ENCODE measurements around the gene UNC119. TPM values are rescaled to one million over a fixed set of nuclear protein-coding genes. Genes with fewer than 3 reads are reported as not detected.

The UNC119 gene
- 37.5 TPM for polyA plus RNA-seq (2013, experiment 1 of 2)
- 47.4 TPM for polyA plus RNA-seq (2013, experiment 2 of 2)

DNA sequence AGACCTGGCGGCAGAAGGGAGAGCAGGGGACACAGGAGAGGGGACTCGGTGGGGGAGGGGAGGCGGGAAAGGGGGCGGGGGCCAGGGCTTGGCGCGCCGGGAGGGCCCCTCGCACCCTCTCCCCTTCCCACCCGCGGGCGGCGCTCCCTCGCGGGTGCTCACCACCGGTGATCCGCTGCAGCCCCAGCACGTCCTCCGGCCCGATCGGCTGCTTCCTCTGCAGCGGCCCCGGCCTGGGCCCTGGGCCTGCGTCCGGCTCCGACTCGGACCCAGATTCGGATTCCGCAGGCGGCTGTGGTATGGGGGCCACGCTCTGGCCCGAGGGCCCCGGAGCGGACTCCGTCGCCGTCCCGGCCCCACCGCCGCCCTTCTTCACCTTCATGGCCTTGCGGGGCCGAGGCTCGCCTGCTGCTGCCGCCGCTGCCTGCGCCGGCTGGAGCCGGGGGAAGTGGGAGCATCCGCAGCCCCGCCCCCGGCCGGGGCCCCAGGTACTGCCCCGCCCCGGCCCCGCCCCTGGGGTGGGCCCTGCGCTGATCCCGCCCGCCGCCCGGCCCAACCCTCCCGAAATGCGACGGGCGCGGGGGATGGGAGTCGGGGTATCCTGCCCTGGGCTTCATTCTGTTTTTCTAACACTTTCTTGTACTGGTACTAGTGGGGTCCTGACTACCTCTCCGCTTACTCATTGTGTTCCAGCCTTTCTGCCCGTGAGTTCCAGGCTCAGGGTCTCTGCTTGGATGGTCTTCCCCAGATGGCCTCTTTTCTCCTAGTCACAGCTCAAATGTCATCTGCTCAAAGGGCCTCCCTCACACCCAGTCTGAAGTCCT is at the start of gene UNC119:
Gene UNC119 (minus strand): TSS at position 449 of the 824 bp plus-strand sequence. CDS start 67 bp downstream, at position 382.
- H3K9me3 ChIP-seq (ENCODE audit: insufficient read depth, low read depth, low read length), result no peaks in the 10 kb centered on the region
- peak within 1 kb of the TSS; percentile 82 for H3K9ac ChIP-seq (ENCODE audit: low read depth, low read length)
- H3K27ac ChIP-seq (ENCODE audit: low read depth, low read length), result 0 out of 2 replicates have a peak within 1 kb of the TSS, but pooled peaks have one; percentile 51
- peak within 1 kb of the TSS; percentile 85 for H3K4me3 ChIP-seq (ENCODE audit: low read length)
- H3K36me3 ChIP-seq (ENCODE audit: insufficient read depth, low read length), result peaks cover 43% of the 10 kb centered on the region
- no peaks in the 10 kb centered on the region for H3K27me3 ChIP-seq (ENCODE audit: insufficient read depth, low read length)
- H3K4me1 ChIP-seq (ENCODE audit: insufficient read depth, low read length), result peaks cover 6% of the 10 kb centered on the region; the same call in 1 of the 2 replicates
- WGBS, result under 1% methylated on average over 66 of the region's 67 CpGs

GRCh38 chr17:28599311-28600184 is 47.1 kb upstream of the UNC119 start:
- H3K9me3 ChIP-seq (ENCODE audit: insufficient read depth, low read depth, low read length), result no peaks in the 10 kb centered on the region
- 23% methylated on average over 40 of the region's 40 CpGs for WGBS
- H3K27ac ChIP-seq (ENCODE audit: low read depth, low read length), result peak overlapping the region; percentile 74; the same call in 1 of the 2 replicates
- H3K9ac ChIP-seq (ENCODE audit: low read depth, low read length), result peak overlapping the region; percentile 97
- H3K4me1 ChIP-seq (ENCODE audit: insufficient read depth, low read length), result peaks cover 7% of the 10 kb centered on the region; the same call in 1 of the 2 replicates
- H3K36me3 ChIP-seq (ENCODE audit: insufficient read depth, low read length), result peaks cover 25% of the 10 kb centered on the region
- peaks cover 3% of the 10 kb centered on the region; the same call in 1 of the 2 replicates for H3K27me3 ChIP-seq (ENCODE audit: insufficient read depth, low read length)
- H3K4me3 ChIP-seq (ENCODE audit: low read length), result peak overlapping the region; percentile 95

DNA sequence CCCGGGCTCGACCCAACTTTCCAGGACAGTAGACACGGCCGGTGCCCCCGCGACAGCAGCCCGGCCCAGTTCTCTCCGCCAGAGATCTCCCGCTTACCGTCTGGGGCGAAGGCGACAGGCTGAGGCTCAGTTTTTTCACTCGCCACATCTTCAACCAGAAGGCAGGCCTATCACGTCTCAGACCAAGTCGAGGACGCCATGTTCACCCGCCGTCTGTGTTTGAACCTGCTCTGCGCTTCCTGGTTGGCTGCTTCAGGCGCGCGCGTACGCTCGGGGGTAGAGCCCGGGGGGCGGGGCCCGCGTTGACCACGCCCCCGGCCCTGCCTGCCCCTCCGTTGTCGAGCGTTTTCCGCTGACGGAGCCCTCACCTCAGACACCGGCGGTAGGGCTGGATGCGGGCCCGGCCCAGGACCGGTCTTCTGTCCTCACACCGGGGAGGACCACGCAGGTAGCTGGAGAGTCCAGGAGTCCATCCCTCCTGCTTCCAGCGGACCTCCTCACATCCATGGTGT is 46.4 kb upstream of the UNC119 start, which contains the start of gene SPAG5:
Gene SPAG5 (minus strand): TSS at position 227 of the 512 bp plus-strand sequence. CDS start 79 bp downstream, at position 148.
- WGBS, result under 1% methylated on average over 43 of the region's 44 CpGs
- peaks cover 3% of the 10 kb centered on the region; the same call in 1 of the 2 replicates for H3K27me3 ChIP-seq (ENCODE audit: insufficient read depth, low read length)
- peak within 1 kb of the TSS; percentile 95 for H3K4me3 ChIP-seq (ENCODE audit: low read length)
- H3K36me3 ChIP-seq (ENCODE audit: insufficient read depth, low read length), result peaks cover 29% of the 10 kb centered on the region
- H3K27ac ChIP-seq (ENCODE audit: low read depth, low read length), result peak within 1 kb of the TSS; percentile 74
- no peaks in the 10 kb centered on the region for H3K9me3 ChIP-seq (ENCODE audit: insufficient read depth, low read depth, low read length)
- H3K9ac ChIP-seq (ENCODE audit: low read depth, low read length), result peak within 1 kb of the TSS; percentile 97
- H3K4me1 ChIP-seq (ENCODE audit: insufficient read depth, low read length), result peaks cover 7% of the 10 kb centered on the region; the same call in 1 of the 2 replicates

GRCh38 chr17:28598389-28598788 is 46.0 kb upstream of the UNC119 start:
- WGBS, result 3% methylated on average over 17 of the region's 17 CpGs
- Histone ChIP-seq H3K4me3 (ENCODE audit: low read length) (peak overlapping the region; percentile 95), H3K9me3 (ENCODE audit: insufficient read depth, low read depth, low read length) (no peaks in the 10 kb centered on the region), H3K27me3 (ENCODE audit: insufficient read depth, low read length) (peaks cover 3% of the 10 kb centered on the region; the same call in 1 of the 2 replicates), H3K4me1 (ENCODE audit: insufficient read depth, low read length) (peaks cover 7% of the 10 kb centered on the region; the same call in 1 of the 2 replicates), H3K27ac (ENCODE audit: low read depth, low read length) (peak overlapping the region; percentile 74), H3K36me3 (ENCODE audit: insufficient read depth, low read length) (peaks cover 34% of the 10 kb centered on the region), H3K9ac (ENCODE audit: low read depth, low read length) (peak overlapping the region; percentile 97)

GRCh38 chr17:28597606-28598383 is 45.4 kb upstream of the UNC119 start:
- peak overlapping the region; percentile 74; the same call in 1 of the 2 replicates for H3K27ac ChIP-seq (ENCODE audit: low read depth, low read length)
- H3K4me3 ChIP-seq (ENCODE audit: low read length), result peak overlapping the region; percentile 95
- H3K36me3 ChIP-seq (ENCODE audit: insufficient read depth, low read length), result peaks cover 40% of the 10 kb centered on the region
- H3K9me3 ChIP-seq (ENCODE audit: insufficient read depth, low read depth, low read length), result no peaks in the 10 kb centered on the region
- peaks cover 7% of the 10 kb centered on the region; the same call in 1 of the 2 replicates for H3K4me1 ChIP-seq (ENCODE audit: insufficient read depth, low read length)
- WGBS, result 37% methylated on average over 4 of the region's 5 CpGs
- H3K27me3 ChIP-seq (ENCODE audit: insufficient read depth, low read length), result peaks cover 3% of the 10 kb centered on the region; the same call in 1 of the 2 replicates
- peak overlapping the region; percentile 97 for H3K9ac ChIP-seq (ENCODE audit: low read depth, low read length)

DNA sequence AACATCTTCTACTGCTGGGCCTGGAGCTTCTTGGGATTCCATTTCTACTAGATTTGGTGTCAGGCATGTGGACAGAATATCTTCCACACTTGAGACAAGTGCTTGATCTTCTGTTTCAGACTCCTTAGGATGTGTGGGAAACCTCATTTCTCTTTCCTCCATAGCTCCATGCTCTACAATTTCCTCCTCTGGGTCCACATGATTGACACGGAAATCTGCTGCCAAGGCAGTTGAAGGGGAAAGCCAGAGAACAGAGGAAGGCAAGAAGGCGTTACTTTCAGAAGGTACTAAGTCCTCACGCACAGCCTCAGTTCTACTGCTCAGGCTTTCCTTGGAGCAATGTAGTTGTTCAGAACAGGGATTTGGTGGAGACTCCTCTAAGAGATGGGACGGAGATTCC is 39.8 kb upstream of the UNC119 start:
- no peaks in the 10 kb centered on the region for H3K27me3 ChIP-seq (ENCODE audit: insufficient read depth, low read length)
- WGBS, result 95% methylated on average over 4 of the region's 4 CpGs
- no peak overlapping the region for H3K4me3 ChIP-seq (ENCODE audit: low read length)
- H3K9me3 ChIP-seq (ENCODE audit: insufficient read depth, low read depth, low read length), result no peaks in the 10 kb centered on the region
- H3K36me3 ChIP-seq (ENCODE audit: insufficient read depth, low read length), result peaks cover 86% of the 10 kb centered on the region
- H3K4me1 ChIP-seq (ENCODE audit: insufficient read depth, low read length), result no peaks in the 10 kb centered on the region
- no peak overlapping the region for H3K27ac ChIP-seq (ENCODE audit: low read depth, low read length)
- H3K9ac ChIP-seq (ENCODE audit: low read depth, low read length), result no peak overlapping the region

DNA sequence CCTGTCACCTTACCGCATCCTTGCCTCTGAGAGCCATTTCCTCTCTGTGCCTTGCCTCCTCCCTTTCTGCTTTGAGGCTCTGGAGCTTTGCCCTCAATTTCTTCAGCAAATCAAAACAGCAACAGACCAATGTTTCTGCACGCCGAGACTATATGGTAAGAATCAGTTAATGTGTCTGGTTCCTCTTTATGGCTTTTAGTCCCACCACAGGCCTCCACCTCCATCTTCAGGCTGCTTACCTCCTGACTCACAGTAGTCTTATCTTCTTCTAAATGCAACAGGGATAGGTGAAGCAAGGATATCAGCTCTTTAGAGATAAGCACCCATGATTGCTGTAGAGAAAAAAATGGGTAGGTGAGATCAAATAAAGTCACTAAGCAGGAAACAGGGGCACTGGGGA is 33.4 kb upstream of the UNC119 start:
- 92% methylated on average over 3 of the region's 3 CpGs for WGBS
- no peak overlapping the region for H3K27ac ChIP-seq (ENCODE audit: low read depth, low read length)
- H3K4me1 ChIP-seq (ENCODE audit: insufficient read depth, low read length), result no peaks in the 10 kb centered on the region
- H3K27me3 ChIP-seq (ENCODE audit: insufficient read depth, low read length), result no peaks in the 10 kb centered on the region
- peaks cover 93% of the 10 kb centered on the region for H3K36me3 ChIP-seq (ENCODE audit: insufficient read depth, low read length)
- no peaks in the 10 kb centered on the region for H3K9me3 ChIP-seq (ENCODE audit: insufficient read depth, low read depth, low read length)
- H3K9ac ChIP-seq (ENCODE audit: low read depth, low read length), result no peak overlapping the region
- no peak overlapping the region for H3K4me3 ChIP-seq (ENCODE audit: low read length)

DNA sequence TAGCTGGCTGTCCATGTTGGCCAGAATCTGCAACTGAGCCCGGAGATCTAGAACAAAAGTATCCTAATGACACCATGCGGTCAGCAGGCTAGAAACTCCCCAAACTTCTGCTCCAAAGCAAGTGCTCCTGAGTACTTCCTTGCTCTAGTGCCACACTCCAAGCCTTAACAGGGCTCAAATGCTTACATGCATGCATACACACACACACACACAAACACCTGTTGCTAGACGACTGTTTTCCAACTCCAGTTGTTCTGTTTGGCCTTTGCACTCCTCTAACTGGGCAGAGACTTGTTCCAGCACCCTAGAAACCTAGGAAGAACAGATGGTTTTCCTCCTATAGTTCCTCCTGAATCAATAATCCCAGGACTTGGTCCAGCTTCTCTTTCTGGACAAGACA is 32.0 kb upstream of the UNC119 start:
- H3K9me3 ChIP-seq (ENCODE audit: insufficient read depth, low read depth, low read length), result no peaks in the 10 kb centered on the region
- H3K27me3 ChIP-seq (ENCODE audit: insufficient read depth, low read length), result no peaks in the 10 kb centered on the region
- no peak overlapping the region for H3K9ac ChIP-seq (ENCODE audit: low read depth, low read length)
- H3K4me3 ChIP-seq (ENCODE audit: low read length), result no peak overlapping the region
- peaks cover 93% of the 10 kb centered on the region for H3K36me3 ChIP-seq (ENCODE audit: insufficient read depth, low read length)
- WGBS, result 73% methylated on average over 3 of the region's 3 CpGs
- no peak overlapping the region for H3K27ac ChIP-seq (ENCODE audit: low read depth, low read length)
- no peaks in the 10 kb centered on the region for H3K4me1 ChIP-seq (ENCODE audit: insufficient read depth, low read length)

DNA sequence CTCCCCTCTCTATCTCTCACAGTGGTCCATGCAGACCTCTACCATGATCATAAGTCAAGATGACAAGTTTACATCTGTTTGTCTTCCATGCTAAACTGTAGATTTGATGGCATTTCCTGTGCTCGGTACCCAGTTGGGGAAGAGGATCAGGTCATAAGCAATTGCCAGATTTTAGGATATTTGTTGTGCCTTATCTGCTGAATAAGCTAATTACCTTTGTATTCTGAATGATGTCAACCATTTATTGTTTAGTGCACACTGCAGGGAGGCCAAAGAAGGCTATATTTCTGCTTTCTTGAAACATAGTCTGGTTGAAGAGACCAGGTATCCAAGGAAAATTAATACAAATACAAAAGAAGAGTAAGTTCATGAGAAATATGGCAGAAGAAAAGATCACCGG is 30.1 kb upstream of the UNC119 start:
- peaks cover 94% of the 10 kb centered on the region for H3K36me3 ChIP-seq (ENCODE audit: insufficient read depth, low read length)

DNA sequence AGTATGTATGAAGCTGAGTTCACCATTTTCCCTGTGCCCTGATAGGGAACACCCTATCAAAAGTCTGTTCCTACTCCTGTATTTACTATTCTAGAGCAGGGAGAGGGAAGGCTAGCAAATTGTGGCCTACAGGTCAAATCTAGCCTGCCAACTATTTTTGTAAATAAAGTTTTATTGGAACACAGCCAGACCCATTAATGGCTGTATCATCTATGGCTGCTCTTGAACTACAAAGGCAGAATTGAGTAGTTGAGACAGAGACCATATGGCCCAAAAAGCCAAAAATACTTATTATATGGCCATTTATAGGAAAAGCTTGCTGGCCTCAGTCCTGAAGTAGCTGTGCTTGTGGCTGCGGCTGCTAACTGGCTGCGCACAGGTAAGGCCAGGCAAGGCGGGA is 28.5 kb upstream of the UNC119 start:
- H3K27ac ChIP-seq (ENCODE audit: low read depth, low read length), result no peak overlapping the region

More for the DNA sequence above, 30.1 kb upstream of the UNC119 start:
- Histone ChIP-seq H3K27me3 (ENCODE audit: insufficient read depth, low read length) (no peaks in the 10 kb centered on the region), H3K9me3 (ENCODE audit: insufficient read depth, low read depth, low read length) (no peaks in the 10 kb centered on the region), H3K27ac (ENCODE audit: low read depth, low read length) (no peak overlapping the region), H3K9ac (ENCODE audit: low read depth, low read length) (no peak overlapping the region), H3K4me3 (ENCODE audit: low read length) (no peak overlapping the region), H3K4me1 (ENCODE audit: insufficient read depth, low read length) (no peaks in the 10 kb centered on the region)
- 93% methylated on average over 2 of the region's 2 CpGs for WGBS

More for the DNA sequence above, 28.5 kb upstream of the UNC119 start:
- H3K27me3 ChIP-seq (ENCODE audit: insufficient read depth, low read length), result peaks cover 2% of the 10 kb centered on the region; the same call in 1 of the 2 replicates
- no peaks in the 10 kb centered on the region for H3K9me3 ChIP-seq (ENCODE audit: insufficient read depth, low read depth, low read length)
- no peak overlapping the region for H3K4me3 ChIP-seq (ENCODE audit: low read length)
- no CpG with 5 or more reads among the region's 3 CpGs for WGBS
- H3K36me3 ChIP-seq (ENCODE audit: insufficient read depth, low read length), result peaks cover 82% of the 10 kb centered on the region
- peaks cover 3% of the 10 kb centered on the region; the same call in 1 of the 2 replicates for H3K4me1 ChIP-seq (ENCODE audit: insufficient read depth, low read length)
- H3K9ac ChIP-seq (ENCODE audit: low read depth, low read length), result no peak overlapping the region

All from HUES64 (cell line).